Measurements from ENCODE around the gene PDE9A. TPM values are rescaled to one million over a fixed set of nuclear protein-coding genes. Genes with fewer than 3 reads are reported as not detected.

PDE9A gene
- total RNA-seq, 1 donor from 2014 or later, result 1.6 TPM

GRCh38 chr21:42615924-42616323 lies 37.5 kb upstream of the PDE9A start:
- Histone ChIP-seq H3K4me3 (ENCODE audit: low read depth, low read length) (no peak overlapping the region), H3K27me3 (ENCODE audit: control insufficient read depth, insufficient read depth, low read length) (peaks cover 2% of the 10 kb centered on the region), H3K36me3 (ENCODE audit: control insufficient read depth, insufficient read depth, low read length) (no peaks in the 10 kb centered on the region)
- DNase-seq (ENCODE audit: low read depth) (no peak), FAIRE-seq (no peak)
- no peak for TF ChIP-seq CTCF (IDR thresholded peaks at IDR 0.05; ENCODE audit: insufficient read depth, low read length, severe bottlenecking)

- no peak for TF ChIP-seq CTCF (IDR thresholded peaks at IDR 0.05; ENCODE audit: insufficient read depth, low read length, severe bottlenecking)
- Histone ChIP-seq H3K4me3 (ENCODE audit: low read depth, low read length) (no peak overlapping the region), H3K27me3 (ENCODE audit: control insufficient read depth, insufficient read depth, low read length) (peaks cover 2% of the 10 kb centered on the region), H3K36me3 (ENCODE audit: control insufficient read depth, insufficient read depth, low read length) (no peaks in the 10 kb centered on the region)
- no peak for DNase-seq (ENCODE audit: low read depth)
- FAIRE-seq, result no peak
These were observed 37.0 kb upstream of the PDE9A start for GRCh38 chr21:42616446-42616845.

GRCh38 chr21:42616941-42617340 lies 36.5 kb upstream of the PDE9A start:
- TF ChIP-seq CTCF (IDR thresholded peaks at IDR 0.05; ENCODE audit: insufficient read depth, low read length, severe bottlenecking), result no peak
- Histone ChIP-seq H3K36me3 (ENCODE audit: control insufficient read depth, insufficient read depth, low read length) (no peaks in the 10 kb centered on the region), H3K4me3 (ENCODE audit: low read depth, low read length) (no peak overlapping the region), H3K27me3 (ENCODE audit: control insufficient read depth, insufficient read depth, low read length) (peaks cover 2% of the 10 kb centered on the region)
- DNase-seq (ENCODE audit: low read depth) (no peak), FAIRE-seq (no peak)

GRCh38 chr21:42617486-42617885 lies 35.9 kb upstream of the PDE9A start:
- Histone ChIP-seq H3K36me3 (ENCODE audit: control insufficient read depth, insufficient read depth, low read length) (no peaks in the 10 kb centered on the region), H3K4me3 (ENCODE audit: low read depth, low read length) (no peak overlapping the region), H3K27me3 (ENCODE audit: control insufficient read depth, insufficient read depth, low read length) (peaks cover 4% of the 10 kb centered on the region)
- TF ChIP-seq CTCF (IDR thresholded peaks at IDR 0.05; ENCODE audit: insufficient read depth, low read length, severe bottlenecking), result no peak
- no peak for FAIRE-seq
- no peak for DNase-seq (ENCODE audit: low read depth)

- H3K27me3 ChIP-seq (ENCODE audit: control insufficient read depth, insufficient read depth, low read length), result peaks cover 4% of the 10 kb centered on the region
- TF ChIP-seq CTCF (IDR thresholded peaks at IDR 0.05; ENCODE audit: insufficient read depth, low read length, severe bottlenecking), result no peak
These were observed 34.7 kb upstream of the PDE9A start for GRCh38 chr21:42618707-42619102.

GRCh38 chr21:42619166-42619565 lies 34.3 kb upstream of the PDE9A start:
- H3K27me3 ChIP-seq (ENCODE audit: control insufficient read depth, insufficient read depth, low read length), result peaks cover 4% of the 10 kb centered on the region
- no peak for FAIRE-seq

More at GRCh38 chr21:42618707-42619102, 34.7 kb upstream of the PDE9A start:
- Histone ChIP-seq H3K4me3 (ENCODE audit: low read depth, low read length) (no peak overlapping the region), H3K36me3 (ENCODE audit: control insufficient read depth, insufficient read depth, low read length) (no peaks in the 10 kb centered on the region)
- FAIRE-seq (no peak), DNase-seq (ENCODE audit: low read depth) (no peak)

More at GRCh38 chr21:42619166-42619565, 34.3 kb upstream of the PDE9A start:
- DNase-seq (ENCODE audit: low read depth), result no peak
- no peak for TF ChIP-seq CTCF (IDR thresholded peaks at IDR 0.05; ENCODE audit: insufficient read depth, low read length, severe bottlenecking)
- no peak overlapping the region for H3K4me3 ChIP-seq (ENCODE audit: low read depth, low read length)
- H3K36me3 ChIP-seq (ENCODE audit: control insufficient read depth, insufficient read depth, low read length), result no peaks in the 10 kb centered on the region
